Right lobe of liver (tissue), 4 donors: ENCODE data around the gene PCNX2.

Source experiments
- POLR2A ChIP-seq: fragments of 450-650 bp; IDR thresholded peaks from one replicate; pipeline ENCODE4 v1.6.1; 2017; ENCODE audit warnings: antibody characterized with exemption, mild to moderate bottlenecking
- TF ChIP-seq, protein P1 (sequence below), 4 donors: fragments of 200-600 bp in 3 of 4; fragments of 450-650 bp in 1 of 4; IDR thresholded peaks; one replicate each; pipeline versions ENCODE4 v1.5.1 to v1.8.0; 2016 to 2022; ENCODE audit warnings: antibody characterized with exemption in 4 of 4, mild to moderate bottlenecking in 2 of 4
- donor health status: DM: no; HTN: no; CAD: no.
- donor health status: DM: no; HTN: no; CAD: no.
- donor health status: DM: no; HTN: yes; CAD: no.

DNA sequence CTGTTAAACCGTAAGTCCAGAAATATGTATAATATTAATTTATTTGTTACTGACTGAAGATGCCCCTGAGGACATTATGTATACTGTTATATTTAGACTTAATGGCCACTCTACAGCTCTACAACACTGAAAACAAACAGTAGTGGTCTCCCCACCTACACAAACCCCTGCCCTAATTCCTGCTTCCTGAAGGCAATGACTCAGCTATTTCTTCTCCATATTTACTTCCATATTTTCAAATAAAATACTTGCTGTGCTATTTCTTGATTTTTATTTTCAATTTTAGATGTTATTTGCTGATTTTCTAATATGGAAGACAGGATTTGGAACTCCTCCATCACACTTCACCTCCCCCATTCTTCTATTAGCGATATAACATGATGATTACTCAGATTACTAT is 97.6 kb downstream of the PCNX2 start:
- TF ChIP-seq, protein P1, sequence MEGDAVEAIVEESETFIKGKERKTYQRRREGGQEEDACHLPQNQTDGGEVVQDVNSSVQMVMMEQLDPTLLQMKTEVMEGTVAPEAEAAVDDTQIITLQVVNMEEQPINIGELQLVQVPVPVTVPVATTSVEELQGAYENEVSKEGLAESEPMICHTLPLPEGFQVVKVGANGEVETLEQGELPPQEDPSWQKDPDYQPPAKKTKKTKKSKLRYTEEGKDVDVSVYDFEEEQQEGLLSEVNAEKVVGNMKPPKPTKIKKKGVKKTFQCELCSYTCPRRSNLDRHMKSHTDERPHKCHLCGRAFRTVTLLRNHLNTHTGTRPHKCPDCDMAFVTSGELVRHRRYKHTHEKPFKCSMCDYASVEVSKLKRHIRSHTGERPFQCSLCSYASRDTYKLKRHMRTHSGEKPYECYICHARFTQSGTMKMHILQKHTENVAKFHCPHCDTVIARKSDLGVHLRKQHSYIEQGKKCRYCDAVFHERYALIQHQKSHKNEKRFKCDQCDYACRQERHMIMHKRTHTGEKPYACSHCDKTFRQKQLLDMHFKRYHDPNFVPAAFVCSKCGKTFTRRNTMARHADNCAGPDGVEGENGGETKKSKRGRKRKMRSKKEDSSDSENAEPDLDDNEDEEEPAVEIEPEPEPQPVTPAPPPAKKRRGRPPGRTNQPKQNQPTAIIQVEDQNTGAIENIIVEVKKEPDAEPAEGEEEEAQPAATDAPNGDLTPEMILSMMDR (IDR thresholded peaks at IDR 0.05), result no peak
- no peak for TF ChIP-seq POLR2A
